Measurements from ENCODE around the gene ADORA2B.
"Not testable (repeated sequence)": the region's sequence is repeated elsewhere in the genome, so short reads cannot be mapped to it uniquely, and the experiment has no call there.

ADORA2B gene

GRCh38 chr17:15957206-15957605 is 12.3 kb downstream of the ADORA2B start:
- no peak for DNase-seq

- no peak for DNase-seq
Measured at GRCh38 chr17:15957608-15958307, 12.8 kb downstream of the ADORA2B start.

- DNase-seq, result no peak
Measured at GRCh38 chr17:15958484-15958854, 13.5 kb downstream of the ADORA2B start.

- DNase-seq, result no peak
Measured at GRCh38 chr17:15963670-15964110, 18.8 kb downstream of the ADORA2B start.

- DNase-seq, result no peak
Measured at GRCh38 chr17:15965528-15965927, 20.6 kb downstream of the ADORA2B start.

- DNase-seq, result no peak
Measured at GRCh38 chr17:15966183-15966878, 21.4 kb downstream of the ADORA2B start.

GRCh38 chr17:15966879-15967248 is 21.9 kb downstream of the ADORA2B start:
- DNase-seq, result no peak

- no peak for DNase-seq
Measured at GRCh38 chr17:15967706-15968399, 22.9 kb downstream of the ADORA2B start.

- no peak for DNase-seq
Measured at GRCh38 chr17:15969463-15969862, 24.5 kb downstream of the ADORA2B start.

GRCh38 chr17:15970500-15970899 is 25.6 kb downstream of the ADORA2B start:
- no peak for DNase-seq

GRCh38 chr17:15971098-15971678 is 26.3 kb downstream of the ADORA2B start:
- DNase-seq, result no peak

- no peak for DNase-seq
Measured at GRCh38 chr17:15971882-15972281, 27.0 kb downstream of the ADORA2B start.

GRCh38 chr17:15972497-15972951 is 27.6 kb downstream of the ADORA2B start:
- DNase-seq, result no peak

GRCh38 chr17:15973016-15973415 is 28.1 kb downstream of the ADORA2B start:
- DNase-seq, result no peak

- DNase-seq, result no peak
Measured at GRCh38 chr17:15973834-15974233, 28.9 kb downstream of the ADORA2B start.

GRCh38 chr17:15977894-15978293 is 33.0 kb downstream of the ADORA2B start:
- no peak for DNase-seq

GRCh38 chr17:15978606-15979005 is 33.7 kb downstream of the ADORA2B start:
- DNase-seq, result no peak

- DNase-seq, result not testable (repeated sequence)
Measured at GRCh38 chr17:15979013-15979412, 34.1 kb downstream of the ADORA2B start.

GRCh38 chr17:15981208-15981607 is 36.3 kb downstream of the ADORA2B start:
- DNase-seq, result no peak

- DNase-seq, result no peak
Measured at GRCh38 chr17:15981646-15982580, 37.0 kb downstream of the ADORA2B start.

- no peak for DNase-seq
Measured at GRCh38 chr17:15996322-15996721, 51.4 kb downstream of the ADORA2B start.

- DNase-seq, result no peak
Measured at GRCh38 chr17:15998031-15998562, 53.2 kb downstream of the ADORA2B start.
